HG03432 (cell line): ENCODE data around the gene GFRA1.

Experiments used
- ATAC-seq: cut with Tn5 transposase; IDR thresholded peaks from one replicate; pipeline ENCODE4 v1.9.1; 2021; ENCODE audit warnings: mild to moderate bottlenecking, moderate library complexity; ENCODE audit not compliant: unreplicated experiment

The GFRA1 gene

DNA sequence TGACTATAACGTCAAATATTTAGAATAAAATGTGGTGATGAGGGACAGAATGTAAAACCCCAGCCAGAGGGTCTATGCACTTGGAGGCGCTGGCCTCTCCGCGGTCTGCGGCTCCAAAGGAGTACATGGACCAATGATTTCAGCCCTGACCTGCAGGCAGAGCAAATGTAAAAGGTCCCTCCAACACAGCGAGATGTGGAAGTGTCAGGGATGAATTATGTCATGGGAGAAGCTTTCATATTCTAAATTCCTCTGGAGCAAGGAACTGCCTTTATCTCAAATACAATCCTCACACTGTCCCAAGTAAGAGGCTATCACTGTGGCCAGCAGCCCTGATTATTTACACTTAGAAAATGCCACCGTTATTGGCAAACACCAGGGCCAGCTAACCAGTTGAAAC lies 139.4 kb downstream of the GFRA1 start:
- no peak for ATAC-seq

DNA sequence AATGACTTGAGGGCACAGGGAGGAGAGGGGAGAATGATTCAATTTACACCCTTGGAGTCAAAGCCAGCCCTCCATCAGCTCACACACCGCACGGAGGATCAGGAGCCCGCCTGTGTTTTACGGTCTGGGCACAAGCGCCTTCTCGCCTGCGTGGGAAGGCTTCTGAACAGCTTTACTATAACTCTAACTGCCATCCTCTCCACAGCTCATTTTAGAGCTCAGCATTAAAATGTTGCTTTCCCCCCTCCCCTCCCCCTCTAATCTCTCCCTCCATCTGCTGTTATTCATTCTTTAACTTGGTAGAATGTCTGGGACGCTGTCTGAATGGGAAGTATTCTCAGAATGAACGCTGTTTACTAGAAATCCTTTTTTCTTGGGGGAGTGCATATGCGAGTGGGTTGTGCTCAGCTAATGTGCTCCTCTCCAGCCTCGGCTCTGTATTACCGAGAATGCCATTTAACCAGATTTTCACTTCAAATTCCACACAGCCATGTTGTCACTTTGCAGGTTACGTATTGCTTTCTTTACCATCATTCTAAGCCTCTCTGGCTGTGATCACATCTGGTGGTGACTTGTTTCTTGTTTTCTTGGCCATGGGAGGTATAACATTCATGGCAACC lies 140.1 kb downstream of the GFRA1 start:
- no peak for ATAC-seq

DNA sequence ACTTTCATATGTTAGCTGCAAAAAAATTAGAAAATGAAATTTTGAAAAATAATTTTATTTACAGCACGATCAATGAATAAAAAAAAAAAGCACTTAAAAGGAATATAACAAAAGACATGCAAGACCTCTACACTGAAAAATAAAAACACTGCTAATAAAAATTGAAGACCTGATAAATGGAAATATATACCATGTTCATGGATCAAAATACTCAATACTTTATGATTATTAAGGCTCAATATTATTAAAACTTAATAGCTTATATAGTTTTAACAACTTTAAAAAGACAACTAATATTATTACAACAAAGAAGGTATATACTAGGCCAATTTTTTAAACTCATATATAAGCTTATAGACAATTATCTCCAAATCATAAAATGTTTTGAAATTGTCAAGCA lies 143.0 kb downstream of the GFRA1 start:
- ATAC-seq: no peak

DNA sequence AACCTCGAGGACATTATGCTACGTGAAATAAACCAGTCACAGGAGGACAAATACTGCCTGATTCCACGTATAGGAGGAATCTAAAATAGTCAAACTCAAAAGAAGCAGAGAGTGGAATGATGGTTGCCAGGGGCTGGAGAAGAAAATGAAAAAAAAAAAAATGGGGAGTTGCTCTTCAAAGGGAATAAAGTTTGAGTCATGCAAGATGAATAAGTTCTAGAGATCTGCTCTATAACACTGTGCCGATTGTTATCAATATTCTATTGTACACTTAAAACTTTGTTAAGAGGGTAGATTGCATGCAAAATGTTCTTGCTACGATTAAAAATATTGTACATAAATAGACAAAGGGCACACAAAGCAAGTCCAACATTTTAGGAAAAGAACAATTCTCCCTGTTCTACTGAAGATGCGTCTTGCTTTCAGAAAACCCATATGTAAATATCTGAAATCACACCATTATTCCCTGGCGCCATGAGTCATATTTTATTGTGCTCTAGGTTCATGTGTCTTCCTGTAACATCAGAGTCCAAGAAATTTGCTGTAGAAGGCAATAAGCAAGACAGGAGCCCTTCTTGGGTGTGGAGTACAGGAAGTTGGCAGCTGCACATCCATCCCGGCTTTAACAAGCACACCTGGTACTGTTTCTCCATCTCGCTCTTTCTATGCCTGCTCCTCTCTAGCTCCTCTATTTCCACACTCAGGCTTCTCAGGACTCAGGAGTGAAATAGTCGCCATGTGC lies 145.9 kb downstream of the GFRA1 start:
- ATAC-seq: no peak

DNA sequence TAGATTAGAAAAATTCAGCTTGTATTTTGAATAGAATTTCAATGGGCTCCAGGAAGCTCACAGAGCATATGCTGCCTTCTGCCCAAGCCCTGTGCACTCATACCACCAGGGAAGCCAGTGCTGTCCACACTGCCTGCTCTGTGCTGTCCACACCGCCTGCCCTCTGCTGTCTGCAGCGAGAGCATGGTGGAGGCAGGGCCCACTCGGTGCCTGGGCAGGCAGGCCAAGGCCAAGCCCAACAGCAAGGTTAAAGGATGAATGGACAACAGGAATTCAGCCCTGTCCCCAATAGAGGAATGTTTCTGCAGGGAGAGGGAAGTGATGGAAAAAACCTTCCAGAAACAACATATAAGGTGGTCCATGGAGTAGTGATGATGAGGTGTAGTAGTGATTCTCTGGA lies 146.8 kb downstream of the GFRA1 start:
- ATAC-seq: no peak

DNA sequence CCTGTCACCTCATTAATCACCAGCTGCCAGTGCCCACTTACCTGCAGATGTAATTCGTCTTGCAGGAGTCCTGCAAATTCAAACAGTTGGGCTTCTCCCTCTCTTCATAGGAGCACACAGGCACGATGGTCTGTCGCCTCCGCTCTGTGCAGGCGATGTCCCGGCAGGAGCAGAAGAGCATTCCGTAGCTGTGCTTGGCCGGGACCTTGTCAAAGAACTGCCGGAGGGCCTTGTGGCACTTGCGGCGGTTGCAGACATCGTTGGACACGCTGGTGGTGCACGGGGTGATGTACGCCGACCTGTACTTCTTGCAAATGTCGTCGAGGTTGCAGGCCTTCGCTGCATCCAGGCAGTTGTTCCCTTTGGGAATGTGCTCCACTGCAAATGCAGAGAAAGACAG lies 147.8 kb downstream of the GFRA1 start:
- ATAC-seq: no peak

DNA sequence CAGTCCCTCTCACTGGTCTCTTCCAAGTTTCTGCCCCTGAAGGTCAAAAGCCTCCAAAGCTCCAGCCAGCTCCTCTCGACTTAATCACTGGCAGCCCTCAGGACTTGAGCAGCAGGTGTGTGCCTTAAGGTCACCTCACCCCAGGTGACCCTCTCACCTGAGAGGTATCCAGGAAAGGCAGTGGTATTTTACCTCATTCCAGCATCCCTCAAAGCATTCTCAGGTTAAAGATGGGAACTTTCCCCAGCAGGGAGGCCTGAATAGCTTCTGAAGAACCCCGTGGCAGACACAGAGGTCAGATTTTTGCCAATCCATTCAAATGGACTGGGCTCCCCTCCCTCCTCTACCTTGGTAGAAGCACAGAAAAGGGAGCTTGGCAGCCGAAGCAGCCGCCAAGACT lies 148.2 kb downstream of the GFRA1 start:
- no peak for ATAC-seq

DNA sequence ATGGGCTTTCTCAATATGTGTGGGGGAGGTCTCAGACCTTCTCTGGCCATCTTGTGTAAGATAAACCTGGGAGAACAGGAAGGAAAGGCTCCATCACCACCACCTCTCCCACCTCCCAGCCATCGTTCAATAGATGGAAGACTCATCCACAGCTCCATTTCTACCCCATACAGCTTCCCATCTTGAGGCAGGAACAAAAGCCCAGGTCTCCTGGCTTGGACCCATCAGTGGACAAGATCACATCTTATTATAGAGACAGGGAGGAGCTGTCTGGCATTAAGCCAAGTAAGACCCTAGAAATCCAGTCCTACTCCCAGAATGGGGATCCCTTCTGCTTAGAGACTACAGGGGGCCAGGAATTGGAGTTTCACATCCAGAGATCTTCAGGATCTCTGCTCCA lies 150.3 kb downstream of the GFRA1 start:
- ATAC-seq: no peak

DNA sequence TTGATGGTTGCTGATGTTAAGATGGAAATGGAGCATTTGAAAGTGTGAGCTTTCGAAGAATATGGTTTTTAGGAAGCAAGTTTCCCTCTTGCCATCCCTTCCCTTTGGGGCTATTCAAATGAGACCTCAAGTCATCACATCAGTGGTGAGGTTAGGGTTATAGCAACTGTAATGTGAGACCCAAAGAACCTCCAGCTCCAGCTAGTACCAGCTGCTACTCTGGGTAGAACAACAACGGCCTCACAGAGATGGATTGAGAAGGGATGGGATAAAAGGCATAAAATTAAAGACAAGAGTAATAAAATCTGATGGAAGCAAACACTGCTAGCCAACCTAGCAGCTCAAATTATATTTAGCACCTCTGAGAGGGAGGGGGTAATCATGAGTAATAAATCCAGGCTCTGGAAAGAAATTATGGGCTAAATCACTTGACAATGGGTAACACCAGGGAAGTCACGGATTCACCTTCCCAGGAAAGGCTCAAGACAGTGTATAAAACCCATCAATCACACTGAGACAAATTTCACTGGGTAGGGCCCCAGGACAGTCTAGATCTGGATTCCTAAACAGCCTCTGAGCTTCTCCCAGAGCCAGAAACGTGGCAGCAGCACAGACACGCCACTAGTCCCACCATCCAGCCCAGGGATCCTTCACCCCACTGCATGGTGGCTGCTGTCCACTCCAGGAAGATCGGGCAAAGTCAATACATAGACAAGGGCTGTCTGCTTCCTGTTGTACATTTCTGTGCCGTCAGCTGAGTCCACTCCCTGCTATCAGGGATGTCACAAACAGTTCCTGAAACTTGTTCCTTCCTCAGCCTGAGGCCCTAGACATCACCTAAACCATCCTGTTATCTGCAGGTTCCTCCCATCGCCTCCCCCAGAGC lies 151.1 kb downstream of the GFRA1 start:
- no peak for ATAC-seq

DNA sequence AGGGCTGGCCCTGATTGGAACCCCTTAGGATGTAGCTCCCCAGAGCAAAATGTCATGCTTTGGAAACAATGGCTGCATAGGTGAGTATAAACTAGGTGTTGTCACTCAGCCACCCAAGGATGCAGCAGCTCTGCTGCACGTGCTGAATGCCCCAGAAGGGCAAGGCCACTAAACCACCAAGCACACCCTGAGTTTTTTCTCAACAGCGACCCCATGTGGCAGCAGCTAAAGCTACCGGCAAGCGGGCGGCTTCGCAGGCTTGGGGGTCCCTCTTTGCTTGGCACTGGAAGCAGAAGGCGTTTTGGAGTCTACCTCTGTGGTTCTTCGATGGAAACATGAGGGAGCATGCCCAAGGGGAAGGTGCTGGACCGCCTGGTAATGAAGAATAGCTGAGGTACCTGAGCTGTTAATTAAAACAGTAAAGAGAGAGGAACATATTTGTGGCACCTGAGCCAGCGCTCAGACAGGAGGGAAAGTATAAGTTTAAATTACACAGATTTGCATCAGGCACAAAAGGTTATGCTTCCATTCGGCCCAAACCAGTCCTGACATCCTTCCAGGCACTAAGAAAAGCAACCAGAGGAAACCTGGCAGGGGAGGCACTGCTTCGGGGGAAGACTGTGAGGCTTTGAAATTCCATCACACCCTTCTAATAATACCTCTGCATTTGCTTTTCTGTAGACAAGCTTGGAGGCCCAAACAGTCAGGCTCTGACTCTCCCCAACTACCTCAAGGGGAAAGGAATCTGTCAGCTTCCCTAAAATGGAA lies 152.1 kb downstream of the GFRA1 start:
- ATAC-seq: no peak

DNA sequence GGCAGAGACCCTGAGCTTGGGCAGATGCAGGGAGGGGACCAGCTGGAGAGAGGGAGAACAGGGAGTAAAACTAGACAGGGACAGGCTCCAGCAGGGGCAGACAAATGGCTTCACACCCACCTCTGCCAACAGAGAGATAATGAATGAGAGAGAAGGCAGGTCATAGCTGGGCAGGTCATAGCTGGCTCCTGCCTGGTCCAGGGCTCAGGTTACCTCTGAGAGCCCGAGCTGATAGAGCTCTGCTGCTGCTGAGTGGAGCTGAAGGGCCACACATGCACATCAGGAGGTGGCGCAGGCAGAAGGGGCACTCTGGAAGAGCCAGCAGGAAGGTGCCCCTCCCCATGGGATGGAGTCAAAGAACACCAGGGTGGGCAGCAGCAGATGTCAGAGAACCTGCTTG lies 154.2 kb downstream of the GFRA1 start:
- ATAC-seq: no peak

DNA sequence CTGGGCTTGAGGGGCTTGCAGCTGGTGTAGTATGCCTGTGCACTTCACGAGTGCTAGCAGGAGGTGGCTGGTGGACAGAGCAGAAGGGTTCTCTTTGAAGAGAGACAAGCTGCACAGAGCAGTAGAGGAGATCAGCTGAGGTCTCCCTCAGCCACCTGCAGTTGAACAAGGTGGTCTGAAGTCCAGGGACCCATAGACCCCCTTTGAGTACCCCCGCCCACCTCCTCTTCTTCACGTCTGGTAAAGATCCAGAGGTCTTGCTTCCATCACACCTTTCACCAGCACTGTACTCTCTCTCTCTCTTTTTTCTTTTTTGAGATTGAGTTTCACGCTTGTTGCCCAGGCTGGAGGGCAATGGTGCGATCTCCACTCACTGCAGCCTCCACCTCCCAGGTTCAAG lies 157.2 kb downstream of the GFRA1 start:
- ATAC-seq: no peak

DNA sequence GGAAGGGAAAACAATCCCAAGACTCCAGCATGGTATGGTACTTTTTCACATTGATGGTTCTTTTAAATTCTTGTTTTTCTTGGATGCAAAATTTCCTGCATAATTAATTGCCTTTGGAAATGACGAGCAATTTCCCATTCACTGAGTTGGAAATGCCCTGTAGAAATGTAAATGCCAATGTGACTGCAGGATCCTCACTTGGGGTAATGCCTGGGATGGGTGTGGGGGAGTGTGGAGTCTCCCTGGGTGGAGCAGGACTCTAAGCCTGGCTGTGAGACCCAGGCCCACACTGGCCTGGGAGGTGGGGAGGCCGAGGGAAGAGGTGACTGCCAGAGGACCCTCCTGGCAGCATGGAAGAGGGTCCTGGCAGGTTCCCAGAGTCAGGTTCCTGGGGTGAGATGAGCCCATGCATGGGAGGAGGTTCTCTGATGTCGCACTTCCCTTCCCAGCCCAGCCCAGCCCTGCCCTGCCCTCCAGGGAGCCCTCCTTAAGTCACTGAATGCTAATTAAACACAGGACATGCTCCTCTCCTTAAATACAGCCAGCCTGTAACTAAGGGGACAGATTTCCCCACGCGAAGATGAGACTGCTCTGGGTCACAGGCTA lies 157.9 kb downstream of the GFRA1 start:
- no peak for ATAC-seq

DNA sequence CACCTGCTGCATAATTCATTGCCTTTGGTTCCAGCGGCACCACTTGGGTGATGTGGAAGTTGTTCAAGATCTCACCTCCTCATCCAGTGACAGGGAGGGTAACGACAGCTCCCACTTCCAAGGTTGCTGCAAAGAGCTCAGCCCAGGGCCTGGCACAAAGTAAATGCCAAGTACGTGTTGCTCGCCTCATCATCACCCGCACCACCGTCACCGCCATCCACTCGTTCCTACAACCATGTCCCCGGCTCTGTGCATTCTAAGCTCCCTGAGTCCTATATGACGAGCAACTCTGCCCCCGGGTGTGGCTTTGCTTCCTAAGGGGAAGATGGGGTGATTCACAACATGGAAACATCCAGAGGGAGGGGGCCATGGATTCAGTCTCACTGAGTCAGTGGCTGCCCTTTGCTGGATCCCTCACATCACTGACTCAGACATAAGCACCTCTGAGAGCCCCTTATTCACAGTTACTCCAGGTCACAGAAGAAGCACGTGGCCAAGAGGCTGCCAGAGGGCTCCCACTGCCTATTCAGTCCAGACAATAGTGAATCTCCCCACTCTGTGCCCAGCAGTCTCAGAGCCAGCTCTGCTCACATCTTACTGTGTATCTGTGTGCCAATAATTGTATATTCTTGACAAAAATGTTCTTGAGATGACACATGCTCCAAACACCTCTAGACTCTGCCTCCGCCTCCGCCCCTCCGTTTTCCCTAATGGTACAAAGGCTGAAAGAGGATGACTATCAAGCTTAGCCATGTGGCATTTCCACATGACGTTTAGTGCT lies 159.1 kb downstream of the GFRA1 start:
- ATAC-seq: no peak

DNA sequence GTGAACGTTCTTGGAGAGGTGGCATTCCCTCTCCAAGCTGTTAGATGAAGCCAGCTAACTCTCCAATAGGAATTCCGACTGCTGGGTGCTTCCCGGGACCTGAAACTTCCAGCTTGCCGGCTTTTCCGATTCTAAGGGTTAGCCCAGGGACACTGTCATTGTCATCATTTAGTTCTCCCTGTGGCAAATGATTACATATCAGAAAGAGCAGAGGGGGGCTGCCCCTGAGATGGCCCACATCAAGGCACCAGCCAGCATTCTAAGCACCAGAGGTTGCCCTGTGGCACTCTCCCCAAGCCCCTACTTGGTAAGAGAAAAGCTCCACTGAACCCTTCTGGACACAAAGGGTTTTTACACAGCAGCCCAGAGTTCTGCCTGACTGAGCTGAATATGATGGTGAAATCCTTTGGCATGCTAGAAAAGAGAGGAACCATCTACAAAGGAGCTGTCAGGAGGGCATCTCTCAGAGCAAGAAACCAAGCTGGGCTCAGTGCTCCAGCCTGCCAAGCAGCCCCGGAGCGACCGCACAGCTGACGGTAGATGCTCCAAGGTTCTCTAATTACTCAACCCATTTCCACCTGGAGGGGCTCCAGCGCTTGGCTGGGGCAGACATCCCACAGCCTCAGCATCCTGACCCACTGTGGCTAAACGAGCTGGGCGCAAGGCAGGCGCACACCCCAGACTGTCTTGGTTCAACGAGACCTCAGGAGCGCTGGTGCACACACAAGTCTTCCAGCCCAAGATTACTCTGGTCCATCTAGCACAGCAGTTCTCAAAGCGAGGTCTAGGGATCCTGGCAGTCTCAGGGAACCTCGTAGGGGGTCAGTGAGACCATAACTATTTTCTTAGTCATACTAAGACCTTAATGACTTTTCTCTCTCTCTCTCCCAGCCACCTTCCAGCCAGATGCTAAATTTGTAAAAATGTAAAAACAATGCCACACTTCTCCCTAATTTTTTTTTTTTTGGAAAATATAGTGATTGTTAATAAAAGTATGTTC lies 160.5 kb downstream of the GFRA1 start:
- ATAC-seq: no peak

DNA sequence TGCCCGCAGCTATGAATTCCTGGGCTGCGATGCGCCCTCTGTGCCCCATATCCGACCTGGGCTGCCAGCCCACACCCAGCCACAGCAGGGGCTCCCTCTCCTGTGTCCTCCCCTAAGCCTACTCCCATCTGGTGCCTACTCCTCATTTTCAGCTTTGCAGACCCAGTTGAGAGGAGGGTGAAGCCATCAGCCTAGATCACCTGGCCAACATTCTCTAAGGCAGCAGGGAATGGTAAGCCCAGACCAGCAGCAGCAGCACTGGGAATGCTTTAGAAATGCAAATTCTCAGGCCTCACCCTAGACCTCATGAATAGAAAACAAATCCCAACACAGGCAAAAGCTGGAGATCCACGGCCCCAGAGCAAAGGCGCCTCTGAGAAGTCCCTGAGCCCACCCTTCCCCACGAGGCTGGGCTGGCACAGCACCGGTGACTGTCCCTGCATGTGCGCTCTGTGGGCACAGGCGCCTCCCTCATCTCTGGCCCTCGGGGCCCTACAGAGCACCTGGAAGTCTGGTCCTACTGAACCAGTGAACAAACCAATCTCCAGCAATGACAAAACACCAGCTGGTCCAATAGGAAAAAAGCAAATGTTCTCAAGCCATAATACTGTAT lies 161.4 kb downstream of the GFRA1 start:
- ATAC-seq: no peak

DNA sequence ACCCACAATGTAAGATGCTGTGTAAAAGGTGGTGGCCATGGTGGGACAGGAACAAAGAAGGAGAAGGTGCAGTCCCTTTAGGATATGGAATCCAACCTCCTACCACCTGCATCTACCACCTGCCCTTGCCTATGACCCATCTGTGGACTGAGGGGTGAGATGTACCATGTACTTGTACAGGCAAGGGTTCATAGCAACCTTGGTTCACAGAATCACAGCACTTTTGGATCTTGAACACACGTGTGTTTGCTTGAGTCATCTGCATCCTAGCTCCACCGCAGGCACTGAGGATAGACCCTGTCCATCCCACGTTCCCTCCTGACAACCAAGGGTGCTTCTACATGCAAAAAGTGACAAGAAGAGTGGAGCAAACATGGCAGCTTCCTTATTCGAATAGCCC lies 162.3 kb downstream of the GFRA1 start:
- no peak for ATAC-seq

DNA sequence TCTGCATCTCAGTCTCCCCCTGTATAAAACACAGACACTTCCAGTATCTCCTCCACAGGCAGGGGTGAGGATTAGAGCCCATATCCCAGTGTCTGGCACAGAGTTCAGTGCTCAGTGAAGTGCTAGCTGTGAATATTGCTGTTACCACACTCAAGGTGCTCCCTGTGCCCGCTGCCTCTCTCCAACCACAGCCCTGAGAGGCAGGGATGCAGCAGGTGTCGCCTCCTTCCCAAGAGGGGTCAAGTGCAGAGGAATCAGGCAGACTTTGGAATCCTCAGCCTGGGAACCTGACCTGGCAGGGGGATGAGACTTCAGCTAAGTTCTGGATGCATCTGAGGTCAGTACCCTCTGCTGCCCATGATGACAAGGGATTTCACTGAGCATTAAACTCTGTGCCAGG lies 163.1 kb downstream of the GFRA1 start:
- ATAC-seq: no peak
